ENCODE results near the gene RAB1B.

RAB1B gene

DNA sequence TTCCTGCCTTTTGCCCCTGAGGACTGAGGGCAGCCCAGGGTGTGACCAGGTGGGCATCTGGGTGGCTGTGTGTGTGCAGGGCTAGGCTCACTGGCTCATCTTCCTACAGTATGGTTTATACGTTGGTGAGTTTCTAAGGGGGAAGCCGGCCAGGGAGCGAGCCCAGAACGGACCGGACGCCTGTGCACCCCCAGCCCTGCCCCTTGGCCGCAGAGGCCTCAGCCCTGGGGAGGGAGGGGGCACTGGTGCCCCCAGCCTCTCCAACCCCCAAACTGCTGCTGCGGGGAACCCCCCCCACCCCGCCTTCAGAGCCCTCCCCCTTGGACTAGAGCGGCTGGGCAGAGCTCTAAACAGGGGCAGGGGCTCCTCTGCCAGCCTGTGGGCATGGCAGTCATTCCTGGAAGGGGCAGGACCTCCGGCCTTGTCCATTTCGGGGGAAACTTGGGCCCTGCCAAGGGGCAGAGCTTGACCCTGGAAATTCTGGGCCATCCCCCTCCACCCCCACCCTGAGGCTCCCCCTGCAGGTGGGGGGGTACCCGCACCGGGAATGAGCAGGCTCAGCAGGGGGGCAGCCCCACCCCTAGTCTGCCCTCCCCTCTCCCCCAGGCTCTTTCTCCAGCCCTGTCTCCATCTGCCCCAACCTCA is 15.1 kb downstream of the RAB1B start:
- H3K4me3 ChIP-seq (ENCODE audit: low read depth, low read length): no peak overlapping the region
- H3K4me1 ChIP-seq (ENCODE audit: control insufficient read depth, insufficient read depth, low read length, unreplicated experiment): peaks cover 8% of the 10 kb centered on the region
- no peak overlapping the region for H2AFZ ChIP-seq (ENCODE audit: low read length, unreplicated experiment)
- peaks cover 20% of the 10 kb centered on the region for H3K79me2 ChIP-seq (ENCODE audit: control insufficient read depth, insufficient read depth, low read length, unreplicated experiment)
- no peaks in the 10 kb centered on the region; the same call in 1 of the 2 replicates for H3K27me3 ChIP-seq (ENCODE audit: insufficient read depth, low read length)
- no peaks in the 10 kb centered on the region for H3K36me3 ChIP-seq (ENCODE audit: insufficient read depth, low read length)
- no peak overlapping the region for H3K27ac ChIP-seq (ENCODE audit: low read depth, low read length)

DNA sequence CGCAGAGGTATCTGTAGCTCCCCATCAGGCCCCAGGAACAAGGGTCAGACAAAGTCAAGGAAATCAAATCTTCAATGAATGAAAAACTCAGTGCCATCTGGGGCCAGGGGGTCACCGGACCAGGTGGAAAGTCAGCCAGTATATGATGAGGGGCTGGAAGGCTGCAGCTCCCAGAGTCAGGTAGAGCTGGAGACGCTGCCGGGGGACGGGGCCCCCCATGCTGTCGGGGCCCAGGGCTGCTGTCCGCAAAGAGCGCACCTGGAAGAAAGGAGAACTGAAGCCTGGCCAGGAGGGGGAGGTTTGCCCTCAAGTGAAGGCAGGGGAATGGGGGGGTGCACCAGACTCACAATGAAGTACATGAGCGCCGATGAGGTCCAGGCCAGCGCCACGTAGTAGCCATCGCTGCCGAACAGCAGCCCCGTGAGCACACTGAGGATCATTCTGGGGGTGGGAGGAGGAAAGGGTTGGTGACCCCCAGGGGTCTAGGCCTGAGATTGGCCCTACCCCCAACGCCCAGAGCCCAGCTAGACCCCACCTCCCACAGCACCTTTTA is 16.2 kb downstream of the RAB1B start:
- no peak overlapping the region for H2AFZ ChIP-seq (ENCODE audit: low read length, unreplicated experiment)
- no peaks in the 10 kb centered on the region for H3K36me3 ChIP-seq (ENCODE audit: insufficient read depth, low read length)
- H3K79me2 ChIP-seq (ENCODE audit: control insufficient read depth, insufficient read depth, low read length, unreplicated experiment): peaks cover 21% of the 10 kb centered on the region
- no peak overlapping the region for H3K4me3 ChIP-seq (ENCODE audit: low read depth, low read length)
- peaks cover 8% of the 10 kb centered on the region for H3K4me1 ChIP-seq (ENCODE audit: control insufficient read depth, insufficient read depth, low read length, unreplicated experiment)
- H3K27ac ChIP-seq (ENCODE audit: low read depth, low read length): no peak overlapping the region
- no peaks in the 10 kb centered on the region for H3K27me3 ChIP-seq (ENCODE audit: insufficient read depth, low read length)

DNA sequence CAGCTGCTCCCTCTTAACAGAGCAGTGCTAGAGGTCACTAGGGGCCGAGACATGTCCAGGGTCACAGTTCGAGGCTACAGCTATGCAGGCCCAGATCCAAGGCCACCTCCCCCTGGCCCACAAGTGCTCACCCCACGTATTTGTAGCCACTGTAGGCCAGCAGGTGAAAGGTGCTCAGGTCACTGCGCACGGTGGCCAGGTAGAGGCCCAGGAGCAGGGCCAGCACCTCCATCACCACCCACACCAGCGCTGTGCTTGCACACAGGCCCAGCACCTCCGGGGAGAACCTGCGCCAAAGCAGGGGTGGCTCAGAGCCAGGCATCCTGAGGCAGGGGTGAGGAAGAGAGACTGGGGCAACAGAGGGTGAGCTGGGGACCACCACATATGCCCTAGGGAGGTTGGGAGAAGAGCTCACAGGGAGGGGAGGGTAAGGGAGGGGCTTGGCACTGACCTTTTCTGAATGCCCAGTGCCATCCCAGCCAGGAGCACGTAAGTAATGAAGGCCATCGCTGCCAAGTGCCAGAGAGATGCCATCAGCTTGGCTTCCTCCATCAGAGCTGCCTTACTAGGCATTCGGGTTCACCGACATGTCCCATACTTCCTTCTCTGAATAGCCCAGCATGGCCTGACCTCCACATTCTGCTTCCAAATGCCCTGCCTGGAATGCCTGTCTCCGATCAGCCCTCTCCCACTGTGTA is 17.0 kb downstream of the RAB1B start:
- Histone ChIP-seq H3K79me2 (ENCODE audit: control insufficient read depth, insufficient read depth, low read length, unreplicated experiment) (peaks cover 21% of the 10 kb centered on the region), H2AFZ (ENCODE audit: low read length, unreplicated experiment) (no peak overlapping the region), H3K36me3 (ENCODE audit: insufficient read depth, low read length) (no peaks in the 10 kb centered on the region), H3K4me1 (ENCODE audit: control insufficient read depth, insufficient read depth, low read length, unreplicated experiment) (peaks cover 15% of the 10 kb centered on the region), H3K27ac (ENCODE audit: low read depth, low read length) (no peak overlapping the region), H3K4me3 (ENCODE audit: low read depth, low read length) (no peak overlapping the region), H3K27me3 (ENCODE audit: insufficient read depth, low read length) (no peaks in the 10 kb centered on the region)

DNA sequence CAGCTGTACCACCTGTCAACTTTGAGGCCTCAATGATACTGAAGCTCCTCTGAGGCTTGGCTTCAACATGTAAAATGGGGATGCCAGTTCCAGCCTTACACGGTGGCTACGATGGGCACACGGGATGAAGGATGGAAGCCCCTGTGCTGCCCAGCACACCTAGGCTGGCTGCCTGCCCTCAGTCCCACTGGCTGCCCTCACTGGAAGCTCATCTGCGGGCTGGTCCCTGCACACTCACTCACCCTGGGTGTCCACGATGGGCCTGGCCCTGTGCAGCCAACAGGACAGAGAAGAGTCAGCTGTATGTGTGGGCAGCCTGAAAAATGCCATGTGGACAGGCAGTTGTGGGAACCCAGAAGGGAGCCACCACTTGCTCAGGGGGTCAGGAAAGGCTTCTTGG is 18.3 kb downstream of the RAB1B start:
- H3K4me1 ChIP-seq (ENCODE audit: control insufficient read depth, insufficient read depth, low read length, unreplicated experiment): peaks cover 15% of the 10 kb centered on the region
- H3K27me3 ChIP-seq (ENCODE audit: insufficient read depth, low read length): peaks cover 10% of the 10 kb centered on the region
- H3K36me3 ChIP-seq (ENCODE audit: insufficient read depth, low read length): no peaks in the 10 kb centered on the region
- H2AFZ ChIP-seq (ENCODE audit: low read length, unreplicated experiment): no peak overlapping the region
- H3K27ac ChIP-seq (ENCODE audit: low read depth, low read length): no peak overlapping the region
- H3K79me2 ChIP-seq (ENCODE audit: control insufficient read depth, insufficient read depth, low read length, unreplicated experiment): peaks cover 21% of the 10 kb centered on the region
- H3K4me3 ChIP-seq (ENCODE audit: low read depth, low read length): no peak overlapping the region

DNA sequence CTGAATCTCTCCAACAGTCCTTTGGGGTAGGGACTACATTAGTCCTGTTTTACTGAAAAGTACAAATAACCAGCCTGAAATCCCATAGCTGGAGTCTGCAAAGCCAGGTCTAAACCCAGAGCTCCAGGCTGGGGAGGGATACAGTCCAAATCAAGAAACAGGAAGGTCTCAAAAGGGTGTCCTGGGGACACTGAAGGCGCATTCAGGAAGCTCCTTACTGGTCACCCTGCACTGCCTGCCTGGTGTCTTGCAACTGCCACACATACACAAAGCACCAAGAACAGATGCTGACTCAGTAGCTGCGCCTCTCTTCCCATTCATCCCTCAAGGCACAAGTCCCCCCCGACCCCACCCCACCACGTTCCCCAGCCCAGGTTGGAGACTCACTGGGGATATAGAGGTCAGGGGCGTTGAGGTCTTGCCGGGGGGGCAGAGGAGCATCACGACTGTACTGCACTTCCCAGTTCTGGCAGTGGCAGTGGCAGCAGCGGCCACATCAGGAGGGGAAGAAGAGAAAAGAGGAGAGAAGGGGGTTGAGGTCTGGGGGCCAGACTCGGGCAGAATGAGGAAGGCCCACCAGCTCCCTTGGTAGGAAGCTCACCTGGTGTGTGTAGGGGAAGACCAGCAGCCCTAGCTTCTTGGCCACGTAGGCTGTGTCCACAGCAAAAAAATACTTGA is 18.9 kb downstream of the RAB1B start:
- H3K79me2 ChIP-seq (ENCODE audit: control insufficient read depth, insufficient read depth, low read length, unreplicated experiment): peaks cover 21% of the 10 kb centered on the region
- peak overlapping the region; percentile 76 for H3K4me3 ChIP-seq (ENCODE audit: low read depth, low read length)
- H3K27ac ChIP-seq (ENCODE audit: low read depth, low read length): no peak overlapping the region
- H3K36me3 ChIP-seq (ENCODE audit: insufficient read depth, low read length): no peaks in the 10 kb centered on the region
- peaks cover 15% of the 10 kb centered on the region for H3K4me1 ChIP-seq (ENCODE audit: control insufficient read depth, insufficient read depth, low read length, unreplicated experiment)
- H3K27me3 ChIP-seq (ENCODE audit: insufficient read depth, low read length): peaks cover 17% of the 10 kb centered on the region
- H2AFZ ChIP-seq (ENCODE audit: low read length, unreplicated experiment): no peak overlapping the region

DNA sequence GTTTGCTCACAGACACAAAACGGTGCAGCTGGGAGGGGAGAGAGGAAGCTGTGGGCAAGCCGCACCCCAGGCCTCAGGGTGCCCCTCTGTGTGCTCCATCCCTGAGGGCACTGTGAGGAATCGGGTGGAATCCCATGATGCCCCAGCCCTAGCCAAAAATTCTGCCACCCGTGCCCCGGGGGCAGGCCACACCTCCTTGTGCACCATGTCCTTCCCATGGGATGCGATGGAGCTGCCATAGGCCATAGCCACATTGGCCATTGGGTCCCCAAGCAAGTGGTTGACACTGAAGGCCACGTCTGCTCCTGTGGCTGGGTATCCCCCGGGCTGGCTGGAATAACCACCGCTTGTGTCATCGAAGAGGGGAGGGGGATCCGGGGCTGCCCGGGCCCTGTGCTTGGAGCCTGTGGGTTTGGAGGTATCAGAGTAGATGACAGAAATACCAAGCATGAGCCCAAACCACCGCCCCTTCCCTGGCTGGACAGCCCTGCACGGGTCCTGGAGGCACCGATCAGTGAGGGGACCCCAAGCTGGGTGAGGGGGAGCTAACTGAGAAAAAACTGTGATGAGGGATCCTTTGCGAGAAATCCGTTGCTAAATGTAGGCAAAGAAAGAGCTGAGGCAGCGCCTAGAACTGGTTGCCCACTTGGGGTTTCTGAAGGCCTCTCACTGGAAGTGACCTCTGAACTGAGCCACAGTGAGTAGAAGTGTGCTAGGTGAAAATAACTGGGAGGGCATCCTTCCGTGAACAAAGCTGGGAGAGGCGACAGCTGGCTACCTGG is 19.6 kb downstream of the RAB1B start:
- Histone ChIP-seq H3K79me2 (ENCODE audit: control insufficient read depth, insufficient read depth, low read length, unreplicated experiment) (peaks cover 21% of the 10 kb centered on the region), H3K4me1 (ENCODE audit: control insufficient read depth, insufficient read depth, low read length, unreplicated experiment) (peaks cover 15% of the 10 kb centered on the region), H2AFZ (ENCODE audit: low read length, unreplicated experiment) (no peak overlapping the region), H3K27me3 (ENCODE audit: insufficient read depth, low read length) (peaks cover 24% of the 10 kb centered on the region), H3K4me3 (ENCODE audit: low read depth, low read length) (peak overlapping the region; percentile 76), H3K36me3 (ENCODE audit: insufficient read depth, low read length) (no peaks in the 10 kb centered on the region), H3K27ac (ENCODE audit: low read depth, low read length) (peak overlapping the region; percentile 76)

DNA sequence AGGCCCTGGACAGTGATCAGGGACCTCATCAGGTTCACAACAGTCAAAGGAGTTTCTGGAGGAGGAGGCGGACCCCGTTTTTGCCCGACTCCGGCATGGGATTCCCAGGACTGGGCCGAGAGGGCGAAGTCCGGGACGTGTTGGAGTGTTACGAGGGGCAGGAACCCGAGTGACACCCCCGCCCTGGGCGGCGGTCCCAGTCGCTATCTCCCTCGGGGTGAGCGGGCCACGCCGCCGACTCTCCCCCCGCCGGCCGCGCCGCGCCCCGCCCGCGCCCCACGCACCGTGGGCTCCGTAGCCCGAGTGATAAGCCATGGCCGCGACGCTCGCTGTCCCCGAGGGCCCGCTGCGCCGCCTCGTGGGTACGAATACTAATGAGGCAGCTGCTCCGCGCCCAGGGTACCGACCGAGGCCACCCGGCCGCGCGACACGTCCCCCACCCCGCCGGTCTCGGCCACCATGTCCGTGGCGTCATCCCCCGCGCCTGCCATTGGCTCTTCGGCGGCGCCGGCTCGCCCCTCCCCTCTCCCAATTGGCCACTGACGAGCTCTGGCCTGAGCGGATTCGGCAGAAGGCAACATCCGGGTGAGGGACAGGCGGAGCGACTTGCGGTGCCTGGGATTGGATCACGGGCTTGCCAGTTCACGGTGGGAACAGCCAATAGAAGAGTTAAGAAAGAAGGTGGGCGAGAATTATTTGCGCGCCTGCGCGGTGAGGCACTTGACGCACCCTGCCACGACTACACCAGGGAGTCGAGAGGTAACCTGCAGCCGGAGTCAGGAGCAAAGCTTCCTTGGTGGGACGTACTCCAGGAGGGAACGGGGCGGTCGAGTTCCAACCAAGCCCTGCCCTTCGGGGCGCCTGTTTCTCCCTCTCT is 20.5 kb downstream of the RAB1B start, which contains the start of gene YIF1A:
YIF1A (minus strand) TSS at position 473 of the 877 bp plus-strand sequence; CDS start at position 315, 158 bp downstream.
- Histone ChIP-seq H3K27me3 (ENCODE audit: insufficient read depth, low read length) (peaks cover 27% of the 10 kb centered on the region), H3K79me2 (ENCODE audit: control insufficient read depth, insufficient read depth, low read length, unreplicated experiment) (peaks cover 21% of the 10 kb centered on the region), H2AFZ (ENCODE audit: low read length, unreplicated experiment) (peak within 1 kb of the TSS; percentile 57), H3K4me1 (ENCODE audit: control insufficient read depth, insufficient read depth, low read length, unreplicated experiment) (peaks cover 15% of the 10 kb centered on the region), H3K36me3 (ENCODE audit: insufficient read depth, low read length) (no peaks in the 10 kb centered on the region), H3K4me3 (ENCODE audit: low read depth, low read length) (peak within 1 kb of the TSS; percentile 76), H3K27ac (ENCODE audit: low read depth, low read length) (peak within 1 kb of the TSS; percentile 85)

DNA sequence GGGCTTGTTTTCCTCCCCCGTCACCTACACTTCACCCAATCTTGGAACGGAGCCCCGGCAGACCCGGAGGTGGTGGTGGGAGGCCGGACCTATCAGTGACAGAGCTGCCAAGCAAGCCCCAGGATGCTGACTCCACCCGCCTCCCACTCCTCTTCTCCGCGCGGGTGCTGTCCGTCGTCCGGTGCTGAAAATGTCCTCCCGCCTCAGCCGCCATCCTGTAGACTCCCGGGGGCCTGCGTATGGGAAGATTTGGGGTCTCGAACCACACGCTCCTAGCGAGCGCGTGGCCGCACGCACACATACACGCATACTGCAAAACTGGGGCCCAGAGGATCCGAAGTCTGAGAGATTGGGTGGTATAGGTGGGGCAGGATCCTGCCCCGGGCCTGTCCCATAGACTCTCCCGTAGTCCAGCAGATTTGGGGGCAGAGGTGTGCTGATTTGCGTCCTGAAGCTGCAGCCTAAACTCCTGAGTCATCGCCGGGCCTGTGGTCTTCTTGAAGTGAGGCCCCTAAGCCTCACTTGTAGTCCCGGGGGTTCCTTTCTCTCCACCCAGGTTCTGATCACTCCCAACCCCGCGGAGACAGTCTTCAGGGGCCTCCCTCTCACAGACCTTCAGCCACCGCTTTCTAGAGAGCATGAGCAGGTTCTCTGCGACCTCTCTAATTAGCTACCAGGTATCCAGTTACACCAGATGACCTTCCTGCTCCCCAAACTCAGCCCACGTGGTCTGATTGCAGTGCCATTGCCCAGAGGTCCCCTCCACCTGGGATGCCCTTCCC is 21.3 kb downstream of the RAB1B start:
- H3K4me3 ChIP-seq (ENCODE audit: low read depth, low read length): peak overlapping the region; percentile 76
- no peak overlapping the region for H2AFZ ChIP-seq (ENCODE audit: low read length, unreplicated experiment)
- no peaks in the 10 kb centered on the region for H3K36me3 ChIP-seq (ENCODE audit: insufficient read depth, low read length)
- H3K27ac ChIP-seq (ENCODE audit: low read depth, low read length): peak overlapping the region; percentile 85
- peaks cover 27% of the 10 kb centered on the region for H3K27me3 ChIP-seq (ENCODE audit: insufficient read depth, low read length)
- H3K79me2 ChIP-seq (ENCODE audit: control insufficient read depth, insufficient read depth, low read length, unreplicated experiment): peaks cover 21% of the 10 kb centered on the region
- peaks cover 15% of the 10 kb centered on the region for H3K4me1 ChIP-seq (ENCODE audit: control insufficient read depth, insufficient read depth, low read length, unreplicated experiment)

DNA sequence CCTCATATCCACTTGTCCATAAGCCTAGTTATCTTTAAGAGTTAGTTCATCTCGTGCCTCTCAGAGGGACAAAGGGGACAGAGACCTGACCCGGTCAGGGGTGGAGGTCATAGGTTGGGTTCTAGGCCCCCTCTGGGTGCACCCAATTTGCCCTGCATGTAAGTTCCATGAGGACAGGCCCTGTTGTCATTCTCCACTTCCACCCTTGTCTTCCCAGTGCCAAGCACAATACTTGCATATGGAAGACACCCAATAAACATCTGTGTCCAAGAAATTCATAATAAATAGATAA is 21.8 kb downstream of the RAB1B start:
- Histone ChIP-seq H3K79me2 (ENCODE audit: control insufficient read depth, insufficient read depth, low read length, unreplicated experiment) (peaks cover 21% of the 10 kb centered on the region), H3K27me3 (ENCODE audit: insufficient read depth, low read length) (peaks cover 27% of the 10 kb centered on the region), H3K36me3 (ENCODE audit: insufficient read depth, low read length) (no peaks in the 10 kb centered on the region), H3K27ac (ENCODE audit: low read depth, low read length) (no peak overlapping the region), H3K4me1 (ENCODE audit: control insufficient read depth, insufficient read depth, low read length, unreplicated experiment) (peaks cover 15% of the 10 kb centered on the region), H2AFZ (ENCODE audit: low read length, unreplicated experiment) (no peak overlapping the region), H3K4me3 (ENCODE audit: low read depth, low read length) (peak overlapping the region; percentile 76)

Measured in ACC112 (cell line).